Measurements from ENCODE around the gene TCF7L2. TPM values are rescaled to one million over a fixed set of nuclear protein-coding genes. Genes with fewer than 3 reads are reported as not detected.

The TCF7L2 gene
- total and polyA plus RNA-seq, 9 of the 15 experiments (the other 6 are each of a cell fraction or from before 2014, with no cell fraction given): 0.32 to 2.8 (median 0.92) TPM

GRCh38 chr10:113162960-113163359 lies 212.9 kb downstream of the TCF7L2 start (continued):
- TF ChIP-seq MNT (conservative IDR thresholded peaks at IDR 0.05) (no peak), ZNF511 (CRISPR knock-in tag; IDR thresholded peaks at IDR 0.05) (no peak), FOXP4 (CRISPR knock-in tag; IDR thresholded peaks at IDR 0.05; ENCODE audit: borderline replicate concordance) (no peak), HDAC1 (IDR thresholded peaks at IDR 0.05) (no peak), IFI16 (CRISPR knock-in tag; IDR thresholded peaks at IDR 0.05) (no peak)

- no peaks in the 10 kb centered on the region for H3K36me3 ChIP-seq (ENCODE audit: control insufficient read depth, insufficient read depth, low read length)
- DNase-seq (ENCODE audit: extremely low read depth in 1 of 4, low spot score in 3 of 4) (no peak), FAIRE-seq (no peak), ATAC-seq (no peak)
- no TSS peak for BruUV-seq (replicated peaks)
- ChIA-PET CTCF (ENCODE audit: low intra/inter-chr PET ratio) (no interaction called here), POLR2A (interaction anchor here (0.6 to 0.7 kb wide), 2 partner anchors 17 to 685 kb away, joined by 3 read pairs; no protein-coding TSS in a partner anchor)
- no peak overlapping the region for H3K4me2 ChIP-seq (ENCODE audit: insufficient read depth, low read length)
- in situ Hi-C loops (cut with MboI) (no loop called here), intact Hi-C loops (cut with micrococcal nuclease) (no loop called here)
- no peak overlapping the region for H3K9ac ChIP-seq (ENCODE audit: insufficient read depth in 1 of 2, low read depth in 2 of 2, low read length in 2 of 2)
- H3K4me1 ChIP-seq (replicated peaks in 1 of 2; ENCODE audit: control insufficient read depth in 2 of 2, insufficient read depth in 2 of 2, low read length in 2 of 2): peaks cover 0 to 4% of the 10 kb centered on the region in 2 experiments; a peak in 1 of 5 replicates
- H3K9me1 ChIP-seq (ENCODE audit: control insufficient read depth, insufficient read depth, low read length): no peaks in the 10 kb centered on the region
- H3K4me3 ChIP-seq: no peak overlapping the region
- no peak overlapping the region for H3K27ac ChIP-seq (ENCODE audit: extremely low read depth, low read depth, low read length)
- H3K9me3 ChIP-seq (replicated peaks; ENCODE audit: control insufficient read depth, insufficient read depth, low read depth, low read length): no peaks in the 10 kb centered on the region
- WGBS (ENCODE audit: insufficient coverage, low coverage, missing lambda C conversion rate): 51% methylated on average over 12 of the region's 20 CpGs
- H4K20me1 ChIP-seq (replicated peaks; ENCODE audit: control insufficient read depth, insufficient read depth, low read length): no peaks in the 10 kb centered on the region
- no peaks in the 10 kb centered on the region for H3K79me2 ChIP-seq (ENCODE audit: control insufficient read depth, insufficient read depth, low read length)
- peaks cover 0 to 22% of the 10 kb centered on the region in 2 experiments; a peak in 2 of 5 replicates for H3K27me3 ChIP-seq (ENCODE audit: control insufficient read depth in 2 of 2, insufficient read depth in 2 of 2, low read length in 2 of 2)
- no peak overlapping the region for H2AFZ ChIP-seq (ENCODE audit: low read depth, low read length)
- TF ChIP-seq TCFL5 (CRISPR knock-in tag; conservative IDR thresholded peaks at IDR 0.05): no peak
- no peak for TF ChIP-seq ZNF655 (CRISPR knock-in tag; IDR thresholded peaks at IDR 0.05)
- TF ChIP-seq ZFP36 (IDR thresholded peaks at IDR 0.05; ENCODE audit: low read depth, low read length, partially characterized antibody): no peak
- TF ChIP-seq CHCHD3 (CRISPR knock-in tag; IDR thresholded peaks at IDR 0.05): no peak
- TF ChIP-seq ZNF282 (CRISPR knock-in tag; IDR thresholded peaks at IDR 0.05): no peak
- TF ChIP-seq ZBTB26 (CRISPR knock-in tag; IDR thresholded peaks at IDR 0.05): no peak
- TF ChIP-seq YY1 (IDR thresholded peaks at IDR 0.05; ENCODE audit: borderline replicate concordance in 1 of 3, control insufficient read depth in 1 of 3, extremely low read depth in 1 of 3, insufficient read depth in 3 of 3, insufficient read length in 1 of 3, insufficient replicate concordance in 2 of 3, low read depth in 1 of 3, low read length in 2 of 3): no peak
- TF ChIP-seq ZNF217 (CRISPR knock-in tag; IDR thresholded peaks at IDR 0.05): no peak
- no peak for TF ChIP-seq ZNF785 (CRISPR knock-in tag; IDR thresholded peaks at IDR 0.05)
Observed at GRCh38 chr10:113165673-113166072, 215.6 kb downstream of the TCF7L2 start.
